H9 (cell line): ENCODE data around the gene RNU2-63P. TPM values are rescaled to one million over a fixed set of nuclear protein-coding genes. Genes with fewer than 3 reads are reported as not detected.
A peak's percentile ranks its signal among the peaks of the same experiment; 100 is the strongest.
"Not testable (repeated sequence)": the region's sequence is repeated elsewhere in the genome, so short reads cannot be mapped to it uniquely, and the experiment has no call there.

Experiments used
- DNase-seq: peaks from one replicate; pipeline ENCODE4 v3.0.0-alpha.2; 2017
- H2AFZ ChIP-seq: one replicate; pipeline ENCODE4 v1.6.1; 2013; ENCODE audit warnings: mild to moderate bottlenecking, low read length, control low read depth, moderate library complexity
- H2AK5ac ChIP-seq: 2 replicates; pipeline ENCODE4 v1.6.1; 2013; ENCODE audit warnings: low read length, control low read depth, mixed read lengths; ENCODE audit not compliant: insufficient read length
- H2BK120ac ChIP-seq: one replicate; pipeline ENCODE4 v1.6.1; 2013; ENCODE audit warnings: low read depth, mild to moderate bottlenecking, low read length, control low read depth, inconsistent platforms; ENCODE audit not compliant: poor library complexity, severe bottlenecking
- H2BK12ac ChIP-seq: 2 replicates; pipeline ENCODE4 v1.6.1; 2013; ENCODE audit warnings: low read length, control low read depth, mixed read lengths, low read depth; ENCODE audit not compliant: insufficient read length
- H2BK15ac ChIP-seq: 2 replicates; pipeline ENCODE4 v1.6.1; 2013; ENCODE audit warnings: low read depth, low read length, control low read depth
- H2BK20ac ChIP-seq: one replicate; pipeline ENCODE4 v1.6.1; 2013; ENCODE audit warnings: low read depth, mild to moderate bottlenecking, low read length, control low read depth, inconsistent platforms; ENCODE audit not compliant: poor library complexity, severe bottlenecking
- H2BK5ac ChIP-seq: 2 replicates; pipeline ENCODE4 v1.6.1; 2013; ENCODE audit warnings: low read length, control low read depth, mixed read lengths; ENCODE audit not compliant: insufficient read length
- H3K14ac ChIP-seq: 2 replicates; pipeline ENCODE4 v1.6.1; 2013; ENCODE audit warnings: low read length, control low read depth; ENCODE audit not compliant: insufficient read depth
- H3K18ac ChIP-seq: 2 replicates; pipeline ENCODE4 v1.6.1; 2013; ENCODE audit warnings: low read depth, mild to moderate bottlenecking, mixed read lengths, low read length, control low read depth; ENCODE audit not compliant: insufficient read length
- H3K23ac ChIP-seq: 2 replicates; pipeline ENCODE4 v1.6.1; 2013; ENCODE audit warnings: low read length, control low read depth, mixed read lengths, low read depth; ENCODE audit not compliant: insufficient read length
- H3K23me2 ChIP-seq: 2 replicates; pipeline ENCODE4 v1.6.1; 2013; ENCODE audit warnings: low read depth, mild to moderate bottlenecking, mixed read lengths, low read length, control low read depth; ENCODE audit not compliant: insufficient read length, poor library complexity, severe bottlenecking
- H3K27ac ChIP-seq: 2 replicates; pipeline ENCODE4 v1.5.1; 2013; ENCODE audit warnings: low read length, control low read depth, mixed read lengths, low read depth; ENCODE audit not compliant: insufficient read length
- H3K27me3 ChIP-seq: 2 replicates; pipeline ENCODE4 v1.6.1; 2013; ENCODE audit warnings: low read length, control low read depth, inconsistent platforms; ENCODE audit not compliant: insufficient read depth
- H3K4ac ChIP-seq: 2 replicates; pipeline ENCODE4 v1.6.1; 2013; ENCODE audit warnings: low read depth, mild to moderate bottlenecking, control low read depth, inconsistent platforms, low read length, moderate library complexity
- H3K4me1 ChIP-seq: 2 replicates; pipeline ENCODE4 v1.6.1; 2013; ENCODE audit warnings: low read length, control low read depth, inconsistent platforms; ENCODE audit not compliant: insufficient read depth
- H3K4me2 ChIP-seq: 2 replicates; pipeline ENCODE4 v1.6.1; 2013; ENCODE audit warnings: low read length, control low read depth, mixed read lengths; ENCODE audit not compliant: insufficient read length, insufficient read depth
- H3K56ac ChIP-seq: 2 replicates; pipeline ENCODE4 v1.6.1; 2013; ENCODE audit warnings: low read depth, mild to moderate bottlenecking, mixed read lengths, low read length, control low read depth; ENCODE audit not compliant: insufficient read length
- H3K79me1 ChIP-seq: 2 replicates; pipeline ENCODE4 v1.6.1; 2013; ENCODE audit warnings: low read depth, mild to moderate bottlenecking, moderate library complexity, low read length, control low read depth, inconsistent platforms; ENCODE audit not compliant: insufficient read depth, poor library complexity, severe bottlenecking
- H3K79me2 ChIP-seq: 2 replicates; pipeline ENCODE4 v1.6.1; 2013; ENCODE audit warnings: low read length, control low read depth, inconsistent platforms; ENCODE audit not compliant: insufficient read depth
- H3K9ac ChIP-seq: 2 replicates; pipeline ENCODE4 v1.6.1; 2013; ENCODE audit warnings: low read length, control low read depth, mixed read lengths; ENCODE audit not compliant: insufficient read length; ENCODE audit errors: extremely low read depth
- H3K9me3 ChIP-seq: one replicate; pipeline ENCODE4 v1.6.1; 2013; ENCODE audit warnings: low read depth, low read length, inconsistent platforms; ENCODE audit not compliant: control insufficient read depth
- H3T11ph ChIP-seq: one replicate; pipeline ENCODE4 v1.6.1; 2013; ENCODE audit warnings: mild to moderate bottlenecking, low read length, control low read depth, inconsistent platforms
- H4K20me1 ChIP-seq: one replicate; pipeline ENCODE4 v1.6.1; 2013; ENCODE audit not compliant: control insufficient read depth, insufficient read length, insufficient read depth
- H4K5ac ChIP-seq: 2 replicates; pipeline ENCODE4 v1.6.1; 2013; ENCODE audit warnings: low read depth, mild to moderate bottlenecking, mixed read lengths, low read length, control low read depth; ENCODE audit not compliant: insufficient read length
- H4K8ac ChIP-seq: replicated peaks from 2 replicates; pipeline ENCODE4 v1.6.1; 2013; ENCODE audit warnings: low read length, control low read depth, mixed read lengths, low read depth; ENCODE audit not compliant: insufficient read length
- H4K91ac ChIP-seq: 2 replicates; pipeline ENCODE4 v1.6.1; 2013; ENCODE audit warnings: low read depth, mild to moderate bottlenecking, moderate library complexity, mixed read lengths, low read length, control low read depth; ENCODE audit not compliant: insufficient read length
- H3K27ac Mint-ChIP-seq, 3 experiments: 2 replicates in 2 of 3; 3 replicates in 1 of 3; pipeline ENCODE4 v1.8.0; 2020 to 2021; ENCODE audit warnings: mixed read lengths in 3 of 3, mild to moderate bottlenecking in 1 of 3, moderate library complexity in 1 of 3
- H3K27me3 Mint-ChIP-seq: 2 replicates; pipeline ENCODE4 v1.8.0; 2021; ENCODE audit warnings: low read depth, mild to moderate bottlenecking, moderate library complexity, mixed read lengths
- H3K36me3 Mint-ChIP-seq, 3 experiments: 2 replicates in 2 of 3; 3 replicates in 1 of 3; pipeline ENCODE4 v1.8.0; 2020 to 2021; ENCODE audit warnings: low read depth in 3 of 3, mixed read lengths in 3 of 3; ENCODE audit not compliant: insufficient read depth in 1 of 3
- H3K4me1 Mint-ChIP-seq, 2 experiments: 2 replicates each; pipeline ENCODE4 v1.8.0; 2020; ENCODE audit warnings: mixed read lengths in 2 of 2
- H3K4me3 Mint-ChIP-seq, 2 experiments: 2 replicates in 1 of 2; 3 replicates in 1 of 2; pipeline ENCODE4 v1.8.0; 2020 to 2021; ENCODE audit warnings: mild to moderate bottlenecking in 2 of 2, mixed read lengths in 2 of 2, moderate library complexity in 1 of 2
- H3K9me3 Mint-ChIP-seq, 2 experiments: 2 replicates in 1 of 2; 3 replicates in 1 of 2; pipeline ENCODE4 v1.8.0; 2020; ENCODE audit warnings: mild to moderate bottlenecking in 2 of 2, mixed read lengths in 2 of 2, moderate library complexity in 1 of 2
- WGBS: extraction: QIAGEN DNeasy Blood & Tissue Kit; methylation state at CpG from one replicate; pipeline ENCODE4 v1.1.7; 2013; ENCODE audit warnings: missing lambda C conversion rate, low lambda C conversion rate, mixed read lengths; ENCODE audit not compliant: insufficient read length; ENCODE audit errors: extremely low coverage; 5-methylcytosine and 5-hydroxymethylcytosine counted together
- total RNA-seq: library from RNA; stranded (reverse); gene quantifications from 2 replicates; pipeline ENCODE4 v1.2.1, GENCODE V29; 2021
- TF ChIP-seq, protein P1 (sequence below): fragments of 200-600 bp; sonication (generic); conservative IDR thresholded peaks from 3 replicates; pipeline ENCODE4 v1.8.0; 2021; ENCODE audit warnings: antibody characterized with exemption, mild to moderate bottlenecking

Gene RNU2-63P
- total RNA-seq, 1 experiment from 2014 or later = 31.1 TPM

DNA sequence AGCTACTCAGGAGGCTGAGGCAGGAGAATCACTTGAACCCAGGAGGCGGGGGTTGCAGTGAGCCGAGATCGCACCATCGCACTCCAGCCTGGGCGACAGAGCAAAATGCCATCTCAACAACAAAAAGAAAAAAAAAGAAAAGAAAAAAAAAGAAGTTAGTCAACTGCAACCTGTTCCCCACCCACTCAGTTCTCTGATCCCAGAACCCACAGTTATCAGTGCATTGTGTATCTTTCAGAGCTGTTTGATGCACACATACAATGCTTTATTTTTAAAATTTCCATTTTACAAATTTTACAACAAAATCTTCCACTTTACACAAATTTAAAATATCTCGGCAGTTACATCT lies 14.0 kb downstream of the RNU2-63P start:
- H3K27me3 Mint-ChIP-seq = no peaks in the 10 kb centered on the region
- DNase-seq = no peak
- H3K27ac Mint-ChIP-seq = no peak overlapping the region
- Histone ChIP-seq H3K9ac (no peak overlapping the region), H3K9me3 (no peaks in the 10 kb centered on the region), H3K23me2 (no peaks in the 10 kb centered on the region), H4K5ac (no peak overlapping the region), H2AFZ (no peak overlapping the region), H2BK5ac (no peak overlapping the region), H2BK15ac (no peak overlapping the region), H4K20me1 (no peaks in the 10 kb centered on the region), H3K4me1 (no peaks in the 10 kb centered on the region), H3K14ac (no peak overlapping the region), H3T11ph (no peak overlapping the region), H3K27ac (no peak overlapping the region), H2BK12ac (no peak overlapping the region), H3K23ac (no peak overlapping the region), H2AK5ac (no peak overlapping the region), H3K79me2 (no peaks in the 10 kb centered on the region), H3K79me1 (no peaks in the 10 kb centered on the region), H3K56ac (no peak overlapping the region), H3K18ac (no peak overlapping the region), H2BK20ac (no peak overlapping the region), H3K27me3 (no peaks in the 10 kb centered on the region), H2BK120ac (no peak overlapping the region), H3K4ac (no peak overlapping the region), H3K4me2 (no peak overlapping the region), H4K8ac (no peak overlapping the region), H4K91ac (no peak overlapping the region)
- H3K4me1 Mint-ChIP-seq = peaks cover 20 to 27% of the 10 kb centered on the region in 2 experiments
- no peaks in the 10 kb centered on the region for H3K9me3 Mint-ChIP-seq
- H3K36me3 Mint-ChIP-seq = no peaks in the 10 kb centered on the region; a peak in 1 of 7 replicates
- WGBS = 100% methylated on average over 1 of the region's 6 CpGs
- H3K4me3 Mint-ChIP-seq = no peak overlapping the region
- TF ChIP-seq, protein P1, sequence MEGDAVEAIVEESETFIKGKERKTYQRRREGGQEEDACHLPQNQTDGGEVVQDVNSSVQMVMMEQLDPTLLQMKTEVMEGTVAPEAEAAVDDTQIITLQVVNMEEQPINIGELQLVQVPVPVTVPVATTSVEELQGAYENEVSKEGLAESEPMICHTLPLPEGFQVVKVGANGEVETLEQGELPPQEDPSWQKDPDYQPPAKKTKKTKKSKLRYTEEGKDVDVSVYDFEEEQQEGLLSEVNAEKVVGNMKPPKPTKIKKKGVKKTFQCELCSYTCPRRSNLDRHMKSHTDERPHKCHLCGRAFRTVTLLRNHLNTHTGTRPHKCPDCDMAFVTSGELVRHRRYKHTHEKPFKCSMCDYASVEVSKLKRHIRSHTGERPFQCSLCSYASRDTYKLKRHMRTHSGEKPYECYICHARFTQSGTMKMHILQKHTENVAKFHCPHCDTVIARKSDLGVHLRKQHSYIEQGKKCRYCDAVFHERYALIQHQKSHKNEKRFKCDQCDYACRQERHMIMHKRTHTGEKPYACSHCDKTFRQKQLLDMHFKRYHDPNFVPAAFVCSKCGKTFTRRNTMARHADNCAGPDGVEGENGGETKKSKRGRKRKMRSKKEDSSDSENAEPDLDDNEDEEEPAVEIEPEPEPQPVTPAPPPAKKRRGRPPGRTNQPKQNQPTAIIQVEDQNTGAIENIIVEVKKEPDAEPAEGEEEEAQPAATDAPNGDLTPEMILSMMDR = no peak

DNA sequence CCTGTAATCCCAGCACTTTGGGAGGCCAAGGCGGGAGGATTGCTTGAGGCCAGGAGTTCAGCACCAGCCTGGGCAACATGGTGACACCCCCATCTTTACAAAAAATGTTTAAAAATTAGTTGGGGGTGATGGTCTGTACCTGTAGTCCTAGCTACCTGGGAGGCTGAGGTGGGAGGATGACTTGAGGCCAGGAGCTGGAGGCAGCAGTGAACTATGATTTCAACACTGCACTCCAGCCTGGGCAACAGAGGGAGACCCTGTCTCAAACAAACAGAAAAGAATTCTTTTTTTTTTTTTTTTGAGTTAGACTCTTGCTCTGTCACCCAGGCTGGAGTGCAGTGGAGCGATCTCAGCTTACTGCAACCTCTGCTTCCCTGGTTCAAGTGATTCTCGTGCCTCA lies 15.9 kb downstream of the RNU2-63P start:
- H4K91ac ChIP-seq, H4K5ac ChIP-seq, H2BK12ac ChIP-seq, H4K8ac ChIP-seq, H3T11ph ChIP-seq, H3K4me3 Mint-ChIP-seq, H3K79me1 ChIP-seq, H3K9me3 ChIP-seq, H3K18ac ChIP-seq, H3K36me3 Mint-ChIP-seq, H3K9me3 Mint-ChIP-seq, H2BK120ac ChIP-seq, H3K23me2 ChIP-seq, H3K4me1 ChIP-seq, H4K20me1 ChIP-seq, H3K4me2 ChIP-seq, H3K27me3 ChIP-seq, H3K14ac ChIP-seq, H2BK5ac ChIP-seq, H3K27ac ChIP-seq, H2AFZ ChIP-seq, H2AK5ac ChIP-seq, H3K27ac Mint-ChIP-seq, H2BK20ac ChIP-seq, H3K4ac ChIP-seq, H3K56ac ChIP-seq, H3K23ac ChIP-seq, H3K9ac ChIP-seq, H2BK15ac ChIP-seq, H3K79me2 ChIP-seq, H3K27me3 Mint-ChIP-seq: not testable (repeated sequence)
- peak; percentile 5 for DNase-seq
- H3K4me1 Mint-ChIP-seq = peaks cover 15 to 19% of the 10 kb centered on the region in 2 experiments
- no CpG with 5 or more reads among the region's 3 CpGs for WGBS
